HepG2 (cell line): ENCODE data around the gene NDUFAF8. TPM values are rescaled to one million over a fixed set of nuclear protein-coding genes. Genes with fewer than 3 reads are reported as not detected.

Source experiments
- ATAC-seq: fragments of 200-7000 bp; cut with Tn5 transposase; 3 replicates; pipeline ENCODE4 v1.9.1; 2020; ENCODE audit warnings: mild to moderate bottlenecking, moderate library complexity
- BruUV-seq: library from RNA; stranded (reverse); fragments of 400-500 nt; replicated peaks from 2 replicates; lab custom pipeline; 2021; lab: Mats Ljungman, UMichigan
- CTCF ChIA-PET: fragments of 300-600 bp; formaldehyde crosslinking; extraction: SDS; loops from one replicate; lab custom pipeline; 2021; ENCODE audit warnings: low total read pairs, inconsistent platforms, low intra/inter-chr PET ratio; lab: Yijun Ruan, JAX
- POLR2A ChIA-PET: fragments of 350-600 bp; sonication (Branson Sonifier 250); formaldehyde crosslinking; loops from one replicate; lab custom pipeline; 2020; ENCODE audit warnings: antibody characterized with exemption, inconsistent platforms; lab: Yijun Ruan, JAX
- DNase-seq: peaks from one replicate; pipeline ENCODE4 v3.0.0-alpha.2; 2015; ENCODE audit warnings: low spot score
- FAIRE-seq: peaks from 3 replicates; lab custom pipeline; 2011; peaks lifted over from hg19 to GRCh38; lab: Jason Lieb, UNC
- H2AFZ ChIP-seq: one replicate; pipeline ENCODE4 v1.6.1; 2011; ENCODE audit warnings: low read length, inconsistent platforms
- H3K27ac ChIP-seq: fragments of 300-600 bp; 3 replicates; pipeline ENCODE4 v1.8.0; 2011; ENCODE audit warnings: mixed run types, mild to moderate bottlenecking, mixed read lengths, low read length, inconsistent platforms; ENCODE audit not compliant: insufficient read depth; ENCODE audit errors: extremely low read length
- H3K27me3 ChIP-seq, 2 experiments: fragments of 200-600 bp in 1 of 2; 2 replicates in 1 of 2; 3 replicates in 1 of 2; pipeline versions ENCODE4 v1.6.0 to v1.8.0; 2011; ENCODE audit warnings: low read length in 2 of 2, mild to moderate bottlenecking in 2 of 2, moderate library complexity in 2 of 2, inconsistent platforms in 1 of 2; ENCODE audit not compliant: insufficient read depth in 2 of 2, control insufficient read depth in 1 of 2
- H3K36me3 ChIP-seq, 2 experiments: fragments of 200-600 bp in 1 of 2; replicated peaks in 1 of 2; 2 replicates in 1 of 2; 3 replicates in 1 of 2; pipeline versions ENCODE4 v1.5.1 to v1.8.0; 2011; ENCODE audit warnings: low read length in 2 of 2, inconsistent platforms in 1 of 2; ENCODE audit not compliant: insufficient read depth in 2 of 2, control insufficient read depth in 1 of 2
- H3K4me1 ChIP-seq: 2 replicates; pipeline ENCODE4 v1.5.1; 2012; ENCODE audit warnings: low read length, inconsistent platforms; ENCODE audit not compliant: insufficient read depth
- H3K4me2 ChIP-seq: 2 replicates; pipeline ENCODE4 v1.6.0; 2011; ENCODE audit warnings: low read depth, low read length, inconsistent platforms
- H3K4me3 ChIP-seq, 3 experiments: fragments of 200-600 bp in 1 of 3; sonication (generic), shearing (Covaris generic) in 1 of 3; replicated peaks in 1 of 3; 2 replicates each; pipeline ENCODE4 v1.5.1; 2011 to 2016; ENCODE audit warnings: low read length in 3 of 3, inconsistent platforms in 2 of 3, low read depth in 2 of 3, mild to moderate bottlenecking in 2 of 3, control low read depth in 1 of 3, mixed read lengths in 1 of 3; ENCODE audit not compliant: insufficient read depth in 1 of 3
- H3K79me2 ChIP-seq: one replicate; pipeline ENCODE4 v1.6.1; 2011; ENCODE audit warnings: low read length, inconsistent platforms; ENCODE audit not compliant: insufficient read depth
- H3K9ac ChIP-seq: 2 replicates; pipeline ENCODE4 v1.6.0; 2011; ENCODE audit warnings: mild to moderate bottlenecking, low read depth, low read length, inconsistent platforms; ENCODE audit not compliant: insufficient read depth
- H3K9me3 ChIP-seq: 2 replicates; pipeline ENCODE4 v1.5.1; 2012; ENCODE audit warnings: mild to moderate bottlenecking, low read length
- H4K20me1 ChIP-seq: 2 replicates; pipeline ENCODE4 v1.6.0; 2011; ENCODE audit warnings: inconsistent platforms, mild to moderate bottlenecking, low read length, moderate library complexity; ENCODE audit not compliant: insufficient read depth
- AGO1 ChIP-seq: fragments of 200-400 bp; formaldehyde crosslinking; IDR thresholded peaks from 2 replicates; pipeline ENCODE4 v1.6.1; 2017; ENCODE audit warnings: mild to moderate bottlenecking, low read depth, low read length, moderate library complexity; ENCODE audit not compliant: poor library complexity, severe bottlenecking
- NFATC3 ChIP-seq: sonication (generic); formaldehyde crosslinking; IDR thresholded peaks from 2 replicates; pipeline ENCODE4 v1.5.1; 2020; ENCODE audit warnings: mild to moderate bottlenecking, missing genetic modification reagents
- NR2C2 ChIP-seq: sonication (generic); formaldehyde crosslinking; IDR thresholded peaks from 2 replicates; pipeline ENCODE4 v1.4.0; 2020; ENCODE audit warnings: missing genetic modification reagents, mild to moderate bottlenecking, moderate library complexity, borderline replicate concordance
- PATZ1 ChIP-seq: sonication (generic); formaldehyde crosslinking; IDR thresholded peaks from 2 replicates; pipeline ENCODE4 v1.4.0; 2020; ENCODE audit warnings: missing genetic modification reagents
- POLR2A ChIP-seq, 2 experiments: IDR thresholded peaks; 2 replicates each; pipeline ENCODE4 v1.6.1; 2011; ENCODE audit warnings: low read depth in 2 of 2, low read length in 2 of 2, mild to moderate bottlenecking in 1 of 2, moderate library complexity in 1 of 2; ENCODE audit not compliant: insufficient read depth in 1 of 2
- RBFOX2 ChIP-seq: fragments of 200-400 bp; formaldehyde crosslinking; IDR thresholded peaks from 2 replicates; pipeline ENCODE4 v1.6.1; 2017; ENCODE audit warnings: low read depth, mild to moderate bottlenecking, low read length
- THAP11 ChIP-seq: IDR thresholded peaks from 2 replicates; pipeline ENCODE4 v1.6.1; 2016; ENCODE audit warnings: missing biosample characterization, missing genetic modification reagents
- THAP8 ChIP-seq: sonication (generic); formaldehyde crosslinking; IDR thresholded peaks from 2 replicates; pipeline ENCODE4 v1.5.1; 2020; ENCODE audit warnings: missing genetic modification reagents, mild to moderate bottlenecking, borderline replicate concordance
- U2AF2 ChIP-seq: fragments of 200-400 bp; formaldehyde crosslinking; IDR thresholded peaks from 2 replicates; pipeline ENCODE4 v1.6.1; 2017; ENCODE audit warnings: low read depth, mild to moderate bottlenecking, low read length
- ZFP41 ChIP-seq: sonication (generic); formaldehyde crosslinking; IDR thresholded peaks from 2 replicates; pipeline ENCODE4 v1.4.0; 2020; ENCODE audit warnings: mild to moderate bottlenecking, missing genetic modification reagents, borderline replicate concordance
- ZNF326 ChIP-seq: sonication (generic); formaldehyde crosslinking; IDR thresholded peaks from 2 replicates; pipeline ENCODE4 v1.4.0; 2020; ENCODE audit warnings: missing genetic modification reagents, borderline replicate concordance
- ZNF572 ChIP-seq: sonication (generic); formaldehyde crosslinking; IDR thresholded peaks from 2 replicates; pipeline ENCODE4 v1.5.1; 2020; ENCODE audit warnings: mild to moderate bottlenecking, missing genetic modification reagents
- ZNF768 ChIP-seq: sonication (generic); formaldehyde crosslinking; IDR thresholded peaks from 2 replicates; pipeline ENCODE4 v1.4.0; 2020; ENCODE audit warnings: missing genetic modification reagents
- ZSCAN30 ChIP-seq: sonication (generic); formaldehyde crosslinking; IDR thresholded peaks from 2 replicates; pipeline ENCODE4 v1.5.0; 2020; ENCODE audit warnings: mild to moderate bottlenecking, missing genetic modification reagents
- WGBS: methylation state at CpG from one replicate; pipeline ENCODE4 v1.1.6; 2017; ENCODE audit warnings: low lambda C conversion rate; 5-methylcytosine and 5-hydroxymethylcytosine counted together
- in situ Hi-C: cut with HindIII; loops from 2 replicates; pipeline ENCODE4 v1.10.0; 2017; ENCODE audit warnings: low pct_unique_long_range_greater_than_20kb; ENCODE audit not compliant: extremely low pct_ligation_motif_present
- intact Hi-C: fragments of 100-400 bp; cut with micrococcal nuclease; formaldehyde crosslinking; loops from one replicate; pipeline ENCODE4 v1.10.0; 2022; ENCODE audit not compliant: unreplicated experiment
- polyA plus RNA-seq, 8 experiments: library from polyadenylated mRNA; depleted of rRNA in 3 of 8; stranded (reverse) in 7 of 8; unstranded in 1 of 8; fragments of >200 nt; fragmentation: Illumina TruSeq in 4 of 8; extraction: Trizol in 4 of 8; gene quantifications; 2 replicates each; pipeline versions ENCODE4 v1.2.1 to v1.2.3, GENCODE V29; 2011 to 2016; ENCODE audit warnings: low read depth in 4 of 8, missing spikeins in 1 of 8, mixed read lengths in 1 of 8; ENCODE audit not compliant: insufficient read depth in 1 of 8
- total RNA-seq, 5 experiments: library from RNA; depleted of rRNA; stranded (reverse); fragments of >200 nt; fragmentation: Illumina TruSeq; extraction: Trizol; gene quantifications; 2 replicates each; pipeline ENCODE4 v1.2.3, GENCODE V29; 2016; ENCODE audit warnings: low read depth in 1 of 5

Gene NDUFAF8
- total and polyA plus RNA-seq, 2 of the 13 experiments (the other 11 are each of a cell fraction or from before 2014, with no cell fraction given), result 75.6 to 233 TPM

GRCh38 chr17:81250286-81251093 is 11.4 kb downstream of the NDUFAF8 start:
- WGBS, result 94% methylated on average over 30 of the region's 31 CpGs
- Histone ChIP-seq H3K27me3 (no peaks in the 10 kb centered on the region), H3K4me3 (no peak overlapping the region), H3K4me1 (peaks cover 31% of the 10 kb centered on the region), H3K27ac (no peak overlapping the region), H3K9me3 (no peaks in the 10 kb centered on the region), H3K9ac (no peak overlapping the region), H4K20me1 (peaks cover 4% of the 10 kb centered on the region; the same call in 1 of the 2 replicates), H2AFZ (no peak overlapping the region), H3K36me3 (peaks cover 16 to 20% of the 10 kb centered on the region in 2 experiments), H3K4me2 (no peak overlapping the region), H3K79me2 (no peaks in the 10 kb centered on the region)
- ChIA-PET CTCF (no interaction called here), POLR2A (interaction anchor here (1.1 kb wide), 1 partner anchor 27 kb away, joined by 3 read pairs; the partner anchor contains the start of gene CEP131)
- peak; percentile 5 for TF ChIP-seq AGO1
- no peak for TF ChIP-seq RBFOX2
- in situ Hi-C loops (no loop called here), intact Hi-C loops (no loop called here)
- FAIRE-seq (no peak), ATAC-seq (no peak), DNase-seq (no peak)
- BruUV-seq, result no TSS peak

GRCh38 chr17:81251094-81251708 is 12.1 kb downstream of the NDUFAF8 start:
- H3K4me3 ChIP-seq, result no peak overlapping the region
- ATAC-seq, result no peak
- H4K20me1 ChIP-seq, result peaks cover 4% of the 10 kb centered on the region; the same call in 1 of the 2 replicates
- no peak overlapping the region for H3K9ac ChIP-seq
- ChIA-PET POLR2A (interaction anchor here (1.1 kb wide), 1 partner anchor 28 kb away, joined by 3 read pairs; the partner anchor contains the start of gene CEP131), CTCF (no interaction called here)
- no peak overlapping the region for H3K4me2 ChIP-seq
- H3K27me3 ChIP-seq, result no peaks in the 10 kb centered on the region
- intact Hi-C loops, result no loop called here
- WGBS, result 95% methylated on average over 21 of the region's 25 CpGs
- in situ Hi-C loops, result no loop called here
- FAIRE-seq, result no peak
- H3K4me1 ChIP-seq, result peaks cover 26% of the 10 kb centered on the region
- H2AFZ ChIP-seq, result no peak overlapping the region
- H3K27ac ChIP-seq, result no peak overlapping the region
- peaks cover 16 to 20% of the 10 kb centered on the region in 2 experiments for H3K36me3 ChIP-seq
- BruUV-seq, result no TSS peak
- no peak for DNase-seq
- no peaks in the 10 kb centered on the region for H3K9me3 ChIP-seq
- no peaks in the 10 kb centered on the region for H3K79me2 ChIP-seq
- no peak for TF ChIP-seq ZFP41
- TF ChIP-seq THAP8 (CRISPR knock-in tag), result no peak
- TF ChIP-seq ZSCAN30 (CRISPR knock-in tag), result no peak
- TF ChIP-seq NFATC3, result no peak
- TF ChIP-seq ZNF768 (CRISPR knock-in tag), result no peak
- TF ChIP-seq U2AF2, result no peak
- TF ChIP-seq THAP11 (CRISPR knock-in tag), result no peak
- no peak for TF ChIP-seq PATZ1 (CRISPR knock-in tag)
- no peak for TF ChIP-seq ZNF326 (CRISPR knock-in tag)
- TF ChIP-seq ZNF572 (CRISPR knock-in tag), result no peak
- no peak for TF ChIP-seq POLR2A (IDR thresholded peaks at IDR 0.05; ENCODE audit: insufficient read depth in 1 of 2, low read depth in 2 of 2, low read length in 2 of 2)
- TF ChIP-seq NR2C2, result no peak
